Epithelial cell of esophagus (primary cell): ENCODE results near the gene NEDD4L.

Experiments
- DNase-seq: peaks from one replicate; pipeline ENCODE4 v3.0.0; 2010; ENCODE audit warnings: low read depth
- H3K4me3 ChIP-seq: 2 replicates; pipeline ENCODE4 v1.5.1; 2011; ENCODE audit warnings: mild to moderate bottlenecking, low read length, control low read depth
- TF ChIP-seq, protein P1 (sequence below): IDR thresholded peaks from 2 replicates; pipeline ENCODE4 v1.5.1; 2011; ENCODE audit warnings: low read depth, mild to moderate bottlenecking, low read length, control low read depth, inconsistent platforms; ENCODE audit not compliant: insufficient read depth; ENCODE audit errors: missing control alignments

Gene NEDD4L

GRCh38 chr18:58232668-58233067, 188.6 kb downstream of the NEDD4L start:
- TF ChIP-seq, protein P1, sequence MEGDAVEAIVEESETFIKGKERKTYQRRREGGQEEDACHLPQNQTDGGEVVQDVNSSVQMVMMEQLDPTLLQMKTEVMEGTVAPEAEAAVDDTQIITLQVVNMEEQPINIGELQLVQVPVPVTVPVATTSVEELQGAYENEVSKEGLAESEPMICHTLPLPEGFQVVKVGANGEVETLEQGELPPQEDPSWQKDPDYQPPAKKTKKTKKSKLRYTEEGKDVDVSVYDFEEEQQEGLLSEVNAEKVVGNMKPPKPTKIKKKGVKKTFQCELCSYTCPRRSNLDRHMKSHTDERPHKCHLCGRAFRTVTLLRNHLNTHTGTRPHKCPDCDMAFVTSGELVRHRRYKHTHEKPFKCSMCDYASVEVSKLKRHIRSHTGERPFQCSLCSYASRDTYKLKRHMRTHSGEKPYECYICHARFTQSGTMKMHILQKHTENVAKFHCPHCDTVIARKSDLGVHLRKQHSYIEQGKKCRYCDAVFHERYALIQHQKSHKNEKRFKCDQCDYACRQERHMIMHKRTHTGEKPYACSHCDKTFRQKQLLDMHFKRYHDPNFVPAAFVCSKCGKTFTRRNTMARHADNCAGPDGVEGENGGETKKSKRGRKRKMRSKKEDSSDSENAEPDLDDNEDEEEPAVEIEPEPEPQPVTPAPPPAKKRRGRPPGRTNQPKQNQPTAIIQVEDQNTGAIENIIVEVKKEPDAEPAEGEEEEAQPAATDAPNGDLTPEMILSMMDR: no peak
- no peak overlapping the region for H3K4me3 ChIP-seq
- DNase-seq: no peak

- TF ChIP-seq, protein P1: no peak
- H3K4me3 ChIP-seq: no peak overlapping the region
- DNase-seq: no peak
Observed at GRCh38 chr18:58234359-58234741, 190.3 kb downstream of the NEDD4L start.

- H3K4me3 ChIP-seq: no peak overlapping the region
- DNase-seq: no peak
- TF ChIP-seq, protein P1: no peak
Observed at GRCh38 chr18:58235001-58235436, 191.0 kb downstream of the NEDD4L start.

DNA sequence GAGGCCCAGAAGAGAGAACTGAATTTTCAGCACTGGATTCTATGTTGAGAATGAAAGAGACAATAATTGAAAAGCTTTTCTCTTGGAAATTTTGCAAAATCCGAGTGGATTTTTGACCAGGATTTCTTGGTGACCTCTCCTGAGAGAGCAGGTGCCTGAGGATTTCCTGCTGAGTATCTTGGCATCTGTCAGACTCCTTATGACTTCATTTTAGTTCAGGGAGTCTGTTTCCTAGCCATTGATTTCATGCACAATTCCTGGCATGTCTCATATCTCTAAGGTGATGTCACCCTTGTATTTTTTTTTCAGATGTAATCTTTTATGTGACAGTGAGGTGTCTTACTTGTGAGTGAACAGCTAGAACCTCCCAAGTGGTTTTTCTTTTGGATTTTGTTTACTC, 195.9 kb downstream of the NEDD4L start:
- TF ChIP-seq, protein P1: no peak
- H3K4me3 ChIP-seq: no peak overlapping the region
- peak; percentile 69 for DNase-seq

DNA sequence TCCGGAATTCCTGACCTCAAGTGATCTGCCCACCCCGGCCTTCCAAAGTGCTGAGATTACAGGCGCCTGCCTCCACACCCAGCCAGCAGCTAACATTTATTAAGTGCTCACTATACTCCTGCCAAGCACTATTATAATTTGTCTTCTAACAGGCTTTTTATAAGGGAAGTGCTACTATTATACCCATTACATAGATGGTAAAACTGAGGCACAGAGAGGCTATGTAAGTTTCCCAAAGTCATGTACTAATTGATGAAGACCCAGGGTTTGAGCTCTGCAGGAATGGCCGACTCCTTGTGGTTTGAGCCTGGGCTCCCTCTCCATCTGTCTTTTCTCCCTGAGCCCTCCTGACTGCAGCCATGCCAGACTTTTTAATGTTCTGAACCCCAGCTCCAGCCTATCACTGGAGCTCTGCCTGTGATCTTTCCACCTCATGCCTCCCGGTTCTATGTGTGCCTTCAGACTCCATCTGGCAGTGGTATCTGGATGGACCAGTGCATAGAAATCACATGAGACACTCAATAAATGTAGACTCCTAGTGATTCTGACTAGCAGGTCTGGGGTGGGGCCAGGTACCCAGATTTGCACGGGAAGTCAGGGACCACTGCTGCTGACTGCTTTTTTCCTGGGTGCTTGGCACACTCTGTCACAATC, 197.1 kb downstream of the NEDD4L start:
- DNase-seq: no peak
- TF ChIP-seq, protein P1: no peak
- no peak overlapping the region for H3K4me3 ChIP-seq

- H3K4me3 ChIP-seq: no peak overlapping the region
- TF ChIP-seq, protein P1: no peak
- DNase-seq: peak; percentile 80
Observed at GRCh38 chr18:58241877-58242276, 197.9 kb downstream of the NEDD4L start.

GRCh38 chr18:58242435-58242834, 198.4 kb downstream of the NEDD4L start:
- DNase-seq: no peak
- no peak overlapping the region for H3K4me3 ChIP-seq
- TF ChIP-seq, protein P1: no peak
